Ovary (tissue), 3 donors: ENCODE results near the gene ST6GALNAC6.

Experiments
- POLR2A ChIP-seq: fragments of 450-650 bp; IDR thresholded peaks from one replicate; pipeline ENCODE4 v1.6.1; 2017; ENCODE audit warnings: antibody characterized with exemption, mild to moderate bottlenecking, moderate library complexity
- TF ChIP-seq, protein P1 (sequence below), 3 donors: fragments of 450-650 bp in 2 of 3; fragments of 200-600 bp in 1 of 3; IDR thresholded peaks; one replicate each; pipeline versions ENCODE4 v1.5.1 to v1.8.0; 2016 to 2022; ENCODE audit warnings: antibody characterized with exemption in 3 of 3, mild to moderate bottlenecking in 1 of 3
- donor health status: DM: no; HTN: no; CAD: no.

DNA sequence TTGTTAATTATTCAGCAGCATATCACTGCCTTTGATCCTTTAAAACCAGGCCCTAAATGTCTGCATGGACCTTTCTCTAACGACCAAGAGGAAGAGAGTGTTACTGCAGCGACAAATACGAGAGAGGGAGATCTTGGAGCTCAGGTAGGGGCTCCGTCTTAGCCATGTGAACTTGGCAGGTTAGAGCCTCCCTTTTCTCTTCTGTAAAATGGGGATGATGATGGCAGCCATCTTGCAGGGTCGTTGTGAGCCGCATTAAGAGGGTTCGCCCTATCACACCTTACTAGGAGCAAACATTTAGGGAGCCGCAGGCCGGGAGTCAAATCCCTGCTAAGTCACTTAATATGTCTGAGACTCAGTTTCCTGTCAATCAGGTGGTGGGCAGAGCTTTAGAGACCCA, 46.6 kb downstream of the ST6GALNAC6 start:
- TF ChIP-seq, protein P1, sequence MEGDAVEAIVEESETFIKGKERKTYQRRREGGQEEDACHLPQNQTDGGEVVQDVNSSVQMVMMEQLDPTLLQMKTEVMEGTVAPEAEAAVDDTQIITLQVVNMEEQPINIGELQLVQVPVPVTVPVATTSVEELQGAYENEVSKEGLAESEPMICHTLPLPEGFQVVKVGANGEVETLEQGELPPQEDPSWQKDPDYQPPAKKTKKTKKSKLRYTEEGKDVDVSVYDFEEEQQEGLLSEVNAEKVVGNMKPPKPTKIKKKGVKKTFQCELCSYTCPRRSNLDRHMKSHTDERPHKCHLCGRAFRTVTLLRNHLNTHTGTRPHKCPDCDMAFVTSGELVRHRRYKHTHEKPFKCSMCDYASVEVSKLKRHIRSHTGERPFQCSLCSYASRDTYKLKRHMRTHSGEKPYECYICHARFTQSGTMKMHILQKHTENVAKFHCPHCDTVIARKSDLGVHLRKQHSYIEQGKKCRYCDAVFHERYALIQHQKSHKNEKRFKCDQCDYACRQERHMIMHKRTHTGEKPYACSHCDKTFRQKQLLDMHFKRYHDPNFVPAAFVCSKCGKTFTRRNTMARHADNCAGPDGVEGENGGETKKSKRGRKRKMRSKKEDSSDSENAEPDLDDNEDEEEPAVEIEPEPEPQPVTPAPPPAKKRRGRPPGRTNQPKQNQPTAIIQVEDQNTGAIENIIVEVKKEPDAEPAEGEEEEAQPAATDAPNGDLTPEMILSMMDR (IDR thresholded peaks at IDR 0.05): no peak
- TF ChIP-seq POLR2A: no peak
